Neural progenitor cell (in vitro differentiated cells): ENCODE measurements around the gene DHRS3. TPM values are rescaled to one million over a fixed set of nuclear protein-coding genes. Genes with fewer than 3 reads are reported as not detected.

Experiments
- DNase-seq: peaks from one replicate; pipeline ENCODE4 v3.0.0-alpha.2; 2016; ENCODE audit warnings: low spot score
- H2AFZ ChIP-seq: fragments of 200-600 bp; sonication (generic); replicated peaks from 2 replicates; pipeline ENCODE4 v1.6.1; 2016; ENCODE audit warnings: antibody characterized with exemption
- H3F3A ChIP-seq: fragments of 200-600 bp; sonication (generic); 2 replicates; pipeline ENCODE4 v1.6.1; 2016; ENCODE audit warnings: antibody characterized with exemption, low read depth
- H3K27ac ChIP-seq: fragments of 200-600 bp; sonication (generic); 2 replicates; pipeline ENCODE4 v1.5.1; 2016; ENCODE audit warnings: mild to moderate bottlenecking
- H3K27me3 ChIP-seq: fragments of 200-600 bp; sonication (generic); 2 replicates; pipeline ENCODE4 v1.6.1; 2016; ENCODE audit warnings: mild to moderate bottlenecking, moderate library complexity
- H3K36me3 ChIP-seq: fragments of 200-600 bp; sonication (generic); 2 replicates; pipeline ENCODE4 v1.5.1; 2016
- H3K4me1 ChIP-seq: fragments of 200-600 bp; sonication (generic); 2 replicates; pipeline ENCODE4 v1.6.1; 2016; ENCODE audit warnings: mixed run types
- H3K4me2 ChIP-seq: fragments of 200-600 bp; sonication (generic); 2 replicates; pipeline ENCODE4 v1.6.1; 2016
- H3K4me3 ChIP-seq: fragments of 200-600 bp; sonication (generic); 2 replicates; pipeline ENCODE4 v1.5.1; 2016
- H3K79me2 ChIP-seq: fragments of 200-600 bp; sonication (generic); 2 replicates; pipeline ENCODE4 v1.6.1; 2016; ENCODE audit warnings: low read depth
- H3K9ac ChIP-seq: fragments of 200-600 bp; sonication (generic); 2 replicates; pipeline ENCODE4 v1.6.1; 2016
- H3K9me3 ChIP-seq: fragments of 200-600 bp; sonication (generic); 2 replicates; pipeline ENCODE4 v1.5.1; 2016; ENCODE audit warnings: low read depth
- H4K20me1 ChIP-seq: fragments of 200-600 bp; sonication (generic); 2 replicates; pipeline ENCODE4 v1.6.1; 2016; ENCODE audit warnings: low read depth
- H3K27ac Mint-ChIP-seq: 3 replicates; pipeline ENCODE4 v1.8.0; 2021; ENCODE audit warnings: mixed read lengths
- H3K27me3 Mint-ChIP-seq: 2 replicates; pipeline ENCODE4 v1.8.0; 2022; ENCODE audit warnings: low read depth, mild to moderate bottlenecking, inconsistent platforms, moderate library complexity, mixed read lengths; ENCODE audit not compliant: insufficient read depth
- H3K36me3 Mint-ChIP-seq: 3 replicates; pipeline ENCODE4 v1.8.0; 2021; ENCODE audit warnings: mixed read lengths
- H3K4me1 Mint-ChIP-seq: 3 replicates; pipeline ENCODE4 v1.8.0; 2021; ENCODE audit warnings: mixed read lengths
- H3K4me3 Mint-ChIP-seq: 3 replicates; pipeline ENCODE4 v1.8.0; 2021; ENCODE audit warnings: mild to moderate bottlenecking, moderate library complexity, mixed read lengths
- H3K9me3 Mint-ChIP-seq: 3 replicates; pipeline ENCODE4 v1.8.0; 2020; ENCODE audit warnings: mixed read lengths
- EZH2 ChIP-seq: fragments of 200-600 bp; sonication (generic); IDR thresholded peaks from 2 replicates; pipeline ENCODE4 v1.6.1; 2017; ENCODE audit warnings: antibody characterized with exemption, mild to moderate bottlenecking, moderate library complexity
- EZH2phosphoT487 ChIP-seq: fragments of 200-600 bp; sonication (generic); IDR thresholded peaks from 2 replicates; pipeline ENCODE4 v1.6.1; 2017; ENCODE audit warnings: antibody characterized with exemption
- total RNA-seq: library from RNA; depleted of rRNA; stranded (reverse); fragments of >200 nt; gene quantifications from 2 replicates; pipeline ENCODE4 v1.2.3, GENCODE V29; 2015; ENCODE audit warnings: low replicate concordance
- TF ChIP-seq, protein P1 (sequence below): fragments of 200-600 bp; sonication (generic); IDR thresholded peaks from 2 replicates; pipeline ENCODE4 v1.5.1; 2017; ENCODE audit warnings: antibody characterized with exemption, mild to moderate bottlenecking

The DHRS3 gene
- total RNA-seq, 1 donor from 2014 or later, result 4.3 TPM

- H2AFZ ChIP-seq, result no peak overlapping the region
- no peak overlapping the region for H3K4me3 ChIP-seq
- no peak overlapping the region for H3K4me2 ChIP-seq
- H3K27ac ChIP-seq, result no peak overlapping the region
- no peaks in the 10 kb centered on the region for H3K36me3 ChIP-seq
- no peaks in the 10 kb centered on the region for H3F3A ChIP-seq
- H3K27me3 ChIP-seq, result no peaks in the 10 kb centered on the region
- TF ChIP-seq EZH2phosphoT487 (no peak), EZH2 (no peak)
- TF ChIP-seq, protein P1, sequence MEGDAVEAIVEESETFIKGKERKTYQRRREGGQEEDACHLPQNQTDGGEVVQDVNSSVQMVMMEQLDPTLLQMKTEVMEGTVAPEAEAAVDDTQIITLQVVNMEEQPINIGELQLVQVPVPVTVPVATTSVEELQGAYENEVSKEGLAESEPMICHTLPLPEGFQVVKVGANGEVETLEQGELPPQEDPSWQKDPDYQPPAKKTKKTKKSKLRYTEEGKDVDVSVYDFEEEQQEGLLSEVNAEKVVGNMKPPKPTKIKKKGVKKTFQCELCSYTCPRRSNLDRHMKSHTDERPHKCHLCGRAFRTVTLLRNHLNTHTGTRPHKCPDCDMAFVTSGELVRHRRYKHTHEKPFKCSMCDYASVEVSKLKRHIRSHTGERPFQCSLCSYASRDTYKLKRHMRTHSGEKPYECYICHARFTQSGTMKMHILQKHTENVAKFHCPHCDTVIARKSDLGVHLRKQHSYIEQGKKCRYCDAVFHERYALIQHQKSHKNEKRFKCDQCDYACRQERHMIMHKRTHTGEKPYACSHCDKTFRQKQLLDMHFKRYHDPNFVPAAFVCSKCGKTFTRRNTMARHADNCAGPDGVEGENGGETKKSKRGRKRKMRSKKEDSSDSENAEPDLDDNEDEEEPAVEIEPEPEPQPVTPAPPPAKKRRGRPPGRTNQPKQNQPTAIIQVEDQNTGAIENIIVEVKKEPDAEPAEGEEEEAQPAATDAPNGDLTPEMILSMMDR, result no peak
- Mint-ChIP-seq H3K9me3 (no peaks in the 10 kb centered on the region), H3K36me3 (no peaks in the 10 kb centered on the region), H3K4me1 (peaks cover 5% of the 10 kb centered on the region), H3K27ac (no peak overlapping the region), H3K27me3 (peaks cover 10% of the 10 kb centered on the region), H3K4me3 (no peak overlapping the region)
- no peaks in the 10 kb centered on the region for H3K79me2 ChIP-seq
- no peaks in the 10 kb centered on the region for H3K4me1 ChIP-seq
- no peak for DNase-seq
- H4K20me1 ChIP-seq, result no peaks in the 10 kb centered on the region
- H3K9me3 ChIP-seq, result no peaks in the 10 kb centered on the region
- H3K9ac ChIP-seq, result no peak overlapping the region
Observed at GRCh38 chr1:12578860-12579422, 39.1 kb downstream of the DHRS3 start.

DNA sequence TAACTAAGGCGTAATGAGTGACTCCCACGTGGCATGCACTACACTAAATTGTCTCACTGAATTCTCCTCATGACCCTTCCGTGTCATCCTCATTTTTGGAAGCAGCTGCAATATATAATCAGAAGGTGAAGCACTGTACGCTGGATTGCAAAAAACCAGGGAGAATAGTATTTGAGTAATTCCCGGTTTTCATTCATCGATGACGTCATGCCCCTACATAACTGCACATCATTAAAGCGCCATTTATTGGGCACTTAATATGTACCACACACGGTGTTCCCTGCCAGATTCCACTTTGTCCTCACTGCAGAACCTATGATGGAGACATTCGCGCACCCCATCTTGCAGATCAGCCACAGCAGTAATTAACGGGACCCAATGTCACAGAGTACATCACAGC, 41.0 kb downstream of the DHRS3 start:
- DNase-seq, result no peak
- Mint-ChIP-seq H3K9me3 (no peaks in the 10 kb centered on the region), H3K4me3 (no peak overlapping the region), H3K27me3 (peaks cover 11% of the 10 kb centered on the region), H3K36me3 (no peaks in the 10 kb centered on the region), H3K27ac (no peak overlapping the region), H3K4me1 (peaks cover 5% of the 10 kb centered on the region)
- Histone ChIP-seq H2AFZ (no peak overlapping the region), H3K4me2 (no peak overlapping the region), H3K27ac (no peak overlapping the region), H3K27me3 (no peaks in the 10 kb centered on the region), H3K4me3 (no peak overlapping the region), H3K9me3 (no peaks in the 10 kb centered on the region), H3K4me1 (no peaks in the 10 kb centered on the region), H3K36me3 (no peaks in the 10 kb centered on the region), H3F3A (no peaks in the 10 kb centered on the region), H3K79me2 (no peaks in the 10 kb centered on the region), H3K9ac (no peak overlapping the region), H4K20me1 (no peaks in the 10 kb centered on the region)
- TF ChIP-seq, protein P1, result no peak
- TF ChIP-seq EZH2 (no peak), EZH2phosphoT487 (no peak)

- H3K27ac ChIP-seq, result no peak overlapping the region
- no peak overlapping the region for H3K4me3 Mint-ChIP-seq
- no peak for DNase-seq
- no peaks in the 10 kb centered on the region for H3F3A ChIP-seq
- no peaks in the 10 kb centered on the region for H3K9me3 ChIP-seq
- no peaks in the 10 kb centered on the region for H3K4me1 Mint-ChIP-seq
- H4K20me1 ChIP-seq, result no peaks in the 10 kb centered on the region
- H3K27me3 Mint-ChIP-seq, result peaks cover 12% of the 10 kb centered on the region
- H3K27ac Mint-ChIP-seq, result no peak overlapping the region
- H3K4me1 ChIP-seq, result no peaks in the 10 kb centered on the region
- H3K9ac ChIP-seq, result no peak overlapping the region
- no peak overlapping the region for H2AFZ ChIP-seq
- H3K36me3 ChIP-seq, result no peaks in the 10 kb centered on the region
- TF ChIP-seq, protein P1, result no peak
- no peak for TF ChIP-seq EZH2phosphoT487
- TF ChIP-seq EZH2, result no peak
- no peaks in the 10 kb centered on the region for H3K9me3 Mint-ChIP-seq
- H3K4me3 ChIP-seq, result no peak overlapping the region
- no peaks in the 10 kb centered on the region for H3K79me2 ChIP-seq
- no peaks in the 10 kb centered on the region for H3K27me3 ChIP-seq
- no peak overlapping the region for H3K4me2 ChIP-seq
- no peaks in the 10 kb centered on the region for H3K36me3 Mint-ChIP-seq
Observed at GRCh38 chr1:12574757-12575139, 43.3 kb downstream of the DHRS3 start.
